IPS-15b (cell line): ENCODE results near the gene MYL10.
"Not testable (repeated sequence)": the region's sequence is repeated elsewhere in the genome, so short reads cannot be mapped to it uniquely, and the experiment has no call there.

Experiments
- H3K27me3 ChIP-seq: one replicate; pipeline ENCODE4 v1.6.1; 2013; ENCODE audit warnings: low read length; ENCODE audit not compliant: control insufficient read depth, insufficient read depth
- H3K36me3 ChIP-seq: one replicate; pipeline ENCODE4 v1.6.1; 2013; ENCODE audit warnings: low read length; ENCODE audit not compliant: control insufficient read depth, insufficient read depth
- H3K4me1 ChIP-seq: one replicate; pipeline ENCODE4 v1.6.1; 2013; ENCODE audit warnings: mild to moderate bottlenecking, low read length; ENCODE audit not compliant: control insufficient read depth, insufficient read depth
- H3K4me3 ChIP-seq: one replicate; pipeline ENCODE4 v1.5.1; 2013; ENCODE audit warnings: low read depth, low read length
- H3K9ac ChIP-seq: one replicate; pipeline ENCODE4 v1.6.1; 2013; ENCODE audit warnings: low read depth, mild to moderate bottlenecking, low read length
- H3K9me3 ChIP-seq: one replicate; pipeline ENCODE4 v1.6.1; 2013; ENCODE audit warnings: mild to moderate bottlenecking, low read length; ENCODE audit not compliant: control insufficient read depth, insufficient read depth

MYL10 gene

GRCh38 chr7:101650579-101651081 is 21.5 kb upstream of the MYL10 start:
- H3K9ac ChIP-seq: no peak overlapping the region
- H3K4me1 ChIP-seq: no peaks in the 10 kb centered on the region
- H3K9me3 ChIP-seq: no peaks in the 10 kb centered on the region
- H3K27me3 ChIP-seq: no peaks in the 10 kb centered on the region
- no peaks in the 10 kb centered on the region for H3K36me3 ChIP-seq
- H3K4me3 ChIP-seq: no peak overlapping the region

DNA sequence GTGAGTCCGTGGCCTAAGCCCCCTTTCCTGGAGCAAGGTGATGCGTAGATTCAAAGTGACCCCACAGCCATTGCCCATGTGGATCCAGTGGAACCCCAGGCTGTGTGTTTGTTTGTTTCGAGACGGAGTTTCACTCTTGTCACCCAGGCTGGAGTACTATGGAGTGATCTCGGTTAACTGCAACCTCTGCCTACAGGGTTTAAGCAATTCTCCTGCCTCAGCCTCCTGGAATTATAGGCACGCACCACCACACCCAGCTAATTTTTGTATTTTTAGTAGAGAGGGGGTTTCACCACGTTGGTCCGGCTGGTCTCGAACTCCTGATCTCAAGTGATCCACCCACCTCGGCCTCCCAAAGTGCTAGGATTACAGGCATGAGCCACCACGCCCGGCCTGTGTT is 18.8 kb upstream of the MYL10 start:
- not testable (repeated sequence) for H3K4me3 ChIP-seq, H3K9me3 ChIP-seq, H3K9ac ChIP-seq, H3K36me3 ChIP-seq, H3K27me3 ChIP-seq, H3K4me1 ChIP-seq

GRCh38 chr7:101645951-101646350 is 16.9 kb upstream of the MYL10 start:
- H3K4me1 ChIP-seq: no peaks in the 10 kb centered on the region
- no peaks in the 10 kb centered on the region for H3K27me3 ChIP-seq

GRCh38 chr7:101644879-101645278 is 15.8 kb upstream of the MYL10 start:
- Histone ChIP-seq H3K36me3 (no peaks in the 10 kb centered on the region), H3K4me1 (no peaks in the 10 kb centered on the region), H3K9me3 (no peaks in the 10 kb centered on the region), H3K9ac (no peak overlapping the region), H3K4me3 (no peak overlapping the region), H3K27me3 (no peaks in the 10 kb centered on the region)

More at GRCh38 chr7:101645951-101646350, 16.9 kb upstream of the MYL10 start:
- no peaks in the 10 kb centered on the region for H3K36me3 ChIP-seq
- no peak overlapping the region for H3K4me3 ChIP-seq
- no peaks in the 10 kb centered on the region for H3K9me3 ChIP-seq
- H3K9ac ChIP-seq: no peak overlapping the region

GRCh38 chr7:101639127-101639526 is 10.0 kb upstream of the MYL10 start:
- H3K9ac ChIP-seq, H3K27me3 ChIP-seq, H3K36me3 ChIP-seq, H3K4me3 ChIP-seq, H3K9me3 ChIP-seq, H3K4me1 ChIP-seq: not testable (repeated sequence)

DNA sequence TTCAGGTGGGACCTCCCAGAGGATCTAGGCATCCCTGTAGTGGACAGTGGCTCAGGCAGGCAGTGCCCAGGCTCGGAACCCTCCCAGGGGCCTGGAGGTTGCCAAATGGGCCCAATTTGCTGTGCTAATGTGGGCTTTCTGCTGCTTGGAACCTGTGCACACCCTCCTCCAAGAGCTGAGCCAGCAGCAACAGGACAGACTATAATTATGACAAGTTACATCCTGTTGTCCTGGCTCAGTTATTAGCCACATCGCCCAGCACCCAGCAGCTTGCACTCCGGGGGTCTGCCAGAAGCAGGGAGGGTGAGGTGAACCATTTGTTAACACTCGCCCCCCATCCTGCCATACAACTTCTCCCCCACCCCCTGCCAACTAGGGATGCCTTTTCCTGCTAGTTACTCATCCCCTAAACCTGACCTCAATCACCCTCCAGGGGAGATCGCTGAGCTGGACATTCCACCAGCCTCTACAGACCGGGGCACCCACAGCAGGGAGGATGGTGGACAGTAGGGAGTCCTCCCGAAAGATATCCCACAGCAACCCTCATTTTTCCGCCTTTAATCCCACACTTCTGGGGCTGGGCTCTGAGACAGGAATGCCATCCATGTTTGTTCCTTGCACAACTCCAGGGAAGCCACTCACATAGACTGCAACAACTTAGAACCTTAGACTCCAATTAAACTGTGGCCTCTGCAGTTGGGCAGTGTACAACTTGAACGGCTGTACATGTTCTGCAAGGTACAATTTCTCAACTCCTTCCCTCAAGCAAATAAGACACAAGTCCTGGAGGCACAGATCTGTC is 7.9 kb upstream of the MYL10 start:
- Histone ChIP-seq H3K9ac (no peak overlapping the region), H3K4me1 (no peaks in the 10 kb centered on the region), H3K36me3 (no peaks in the 10 kb centered on the region), H3K27me3 (no peaks in the 10 kb centered on the region), H3K9me3 (no peaks in the 10 kb centered on the region), H3K4me3 (no peak overlapping the region)

GRCh38 chr7:101635484-101635883 is 6.4 kb upstream of the MYL10 start:
- Histone ChIP-seq H3K36me3 (no peaks in the 10 kb centered on the region), H3K4me3 (no peak overlapping the region), H3K9me3 (no peaks in the 10 kb centered on the region), H3K4me1 (no peaks in the 10 kb centered on the region), H3K27me3 (no peaks in the 10 kb centered on the region), H3K9ac (no peak overlapping the region)

- H3K27me3 ChIP-seq: no peaks in the 10 kb centered on the region
- no peaks in the 10 kb centered on the region for H3K9me3 ChIP-seq
- H3K36me3 ChIP-seq: no peaks in the 10 kb centered on the region
- H3K9ac ChIP-seq: no peak overlapping the region
- H3K4me1 ChIP-seq: no peaks in the 10 kb centered on the region
- H3K4me3 ChIP-seq: no peak overlapping the region
Measured at GRCh38 chr7:101634196-101634717, 5.2 kb upstream of the MYL10 start.

- H3K27me3 ChIP-seq: no peaks in the 10 kb centered on the region
- no peak overlapping the region for H3K4me3 ChIP-seq
Measured at GRCh38 chr7:101633511-101633910, 4.4 kb upstream of the MYL10 start.

GRCh38 chr7:101632641-101633040 is 3.5 kb upstream of the MYL10 start:
- Histone ChIP-seq H3K27me3 (no peaks in the 10 kb centered on the region), H3K36me3 (no peaks in the 10 kb centered on the region), H3K4me1 (no peaks in the 10 kb centered on the region), H3K9ac (no peak overlapping the region), H3K4me3 (no peak overlapping the region), H3K9me3 (no peaks in the 10 kb centered on the region)

More at GRCh38 chr7:101633511-101633910, 4.4 kb upstream of the MYL10 start:
- H3K36me3 ChIP-seq: no peaks in the 10 kb centered on the region
- H3K9me3 ChIP-seq: no peaks in the 10 kb centered on the region
- no peak overlapping the region for H3K9ac ChIP-seq
- no peaks in the 10 kb centered on the region for H3K4me1 ChIP-seq

GRCh38 chr7:101631224-101631714 is 2.2 kb upstream of the MYL10 start:
- Histone ChIP-seq H3K4me3 (no peak overlapping the region), H3K9ac (no peak overlapping the region), H3K4me1 (no peaks in the 10 kb centered on the region)

DNA sequence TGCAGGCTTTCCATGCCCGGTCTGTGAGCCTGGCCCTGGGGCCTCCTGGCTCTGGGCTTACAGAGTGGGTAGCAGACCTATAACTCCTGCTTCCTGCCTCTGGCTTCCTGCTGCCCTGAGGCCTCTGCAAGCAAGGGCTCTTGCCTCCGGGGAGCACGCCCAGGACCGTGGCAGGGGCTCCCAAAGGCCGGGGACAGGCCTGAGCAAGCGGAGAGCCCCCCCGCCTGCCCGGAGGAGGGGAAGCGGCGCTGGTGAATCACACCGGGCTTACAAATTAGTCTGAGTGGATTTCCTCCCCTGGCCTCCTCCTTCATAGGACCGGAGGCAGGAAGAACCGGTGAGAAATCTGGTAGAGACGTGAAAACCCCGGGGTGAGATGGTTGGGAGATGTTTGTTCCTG is 1.5 kb upstream of the MYL10 start:
- H3K4me3 ChIP-seq: no peak overlapping the region
- no peaks in the 10 kb centered on the region for H3K9me3 ChIP-seq
- no peaks in the 10 kb centered on the region for H3K27me3 ChIP-seq
- no peaks in the 10 kb centered on the region for H3K4me1 ChIP-seq
- H3K9ac ChIP-seq: no peak overlapping the region
- no peaks in the 10 kb centered on the region for H3K36me3 ChIP-seq

More at GRCh38 chr7:101631224-101631714, 2.2 kb upstream of the MYL10 start:
- no peaks in the 10 kb centered on the region for H3K27me3 ChIP-seq
- no peaks in the 10 kb centered on the region for H3K9me3 ChIP-seq
- H3K36me3 ChIP-seq: no peaks in the 10 kb centered on the region
